H9 (cell line): ENCODE results near the gene PLD5. TPM values are rescaled to one million over a fixed set of nuclear protein-coding genes. Genes with fewer than 3 reads are reported as not detected.

ENCODE experiments used
- DNase-seq: peaks from one replicate; pipeline ENCODE4 v3.0.0-alpha.2; 2017
- H2AFZ ChIP-seq: one replicate; pipeline ENCODE4 v1.6.1; 2013; ENCODE audit warnings: mild to moderate bottlenecking, low read length, control low read depth, moderate library complexity
- H2AK5ac ChIP-seq: 2 replicates; pipeline ENCODE4 v1.6.1; 2013; ENCODE audit warnings: low read length, control low read depth, mixed read lengths; ENCODE audit not compliant: insufficient read length
- H2BK120ac ChIP-seq: one replicate; pipeline ENCODE4 v1.6.1; 2013; ENCODE audit warnings: low read depth, mild to moderate bottlenecking, low read length, control low read depth, inconsistent platforms; ENCODE audit not compliant: poor library complexity, severe bottlenecking
- H2BK12ac ChIP-seq: 2 replicates; pipeline ENCODE4 v1.6.1; 2013; ENCODE audit warnings: low read length, control low read depth, mixed read lengths, low read depth; ENCODE audit not compliant: insufficient read length
- H2BK15ac ChIP-seq: 2 replicates; pipeline ENCODE4 v1.6.1; 2013; ENCODE audit warnings: low read depth, low read length, control low read depth
- H2BK20ac ChIP-seq: one replicate; pipeline ENCODE4 v1.6.1; 2013; ENCODE audit warnings: low read depth, mild to moderate bottlenecking, low read length, control low read depth, inconsistent platforms; ENCODE audit not compliant: poor library complexity, severe bottlenecking
- H2BK5ac ChIP-seq: 2 replicates; pipeline ENCODE4 v1.6.1; 2013; ENCODE audit warnings: low read length, control low read depth, mixed read lengths; ENCODE audit not compliant: insufficient read length
- H3K14ac ChIP-seq: 2 replicates; pipeline ENCODE4 v1.6.1; 2013; ENCODE audit warnings: low read length, control low read depth; ENCODE audit not compliant: insufficient read depth
- H3K18ac ChIP-seq: 2 replicates; pipeline ENCODE4 v1.6.1; 2013; ENCODE audit warnings: low read depth, mild to moderate bottlenecking, mixed read lengths, low read length, control low read depth; ENCODE audit not compliant: insufficient read length
- H3K23ac ChIP-seq: 2 replicates; pipeline ENCODE4 v1.6.1; 2013; ENCODE audit warnings: low read length, control low read depth, mixed read lengths, low read depth; ENCODE audit not compliant: insufficient read length
- H3K23me2 ChIP-seq: 2 replicates; pipeline ENCODE4 v1.6.1; 2013; ENCODE audit warnings: low read depth, mild to moderate bottlenecking, mixed read lengths, low read length, control low read depth; ENCODE audit not compliant: insufficient read length, poor library complexity, severe bottlenecking
- H3K27ac ChIP-seq: 2 replicates; pipeline ENCODE4 v1.5.1; 2013; ENCODE audit warnings: low read length, control low read depth, mixed read lengths, low read depth; ENCODE audit not compliant: insufficient read length
- H3K27me3 ChIP-seq: 2 replicates; pipeline ENCODE4 v1.6.1; 2013; ENCODE audit warnings: low read length, control low read depth, inconsistent platforms; ENCODE audit not compliant: insufficient read depth
- H3K4ac ChIP-seq: 2 replicates; pipeline ENCODE4 v1.6.1; 2013; ENCODE audit warnings: low read depth, mild to moderate bottlenecking, control low read depth, inconsistent platforms, low read length, moderate library complexity
- H3K4me1 ChIP-seq: 2 replicates; pipeline ENCODE4 v1.6.1; 2013; ENCODE audit warnings: low read length, control low read depth, inconsistent platforms; ENCODE audit not compliant: insufficient read depth
- H3K4me2 ChIP-seq: 2 replicates; pipeline ENCODE4 v1.6.1; 2013; ENCODE audit warnings: low read length, control low read depth, mixed read lengths; ENCODE audit not compliant: insufficient read length, insufficient read depth
- H3K56ac ChIP-seq: 2 replicates; pipeline ENCODE4 v1.6.1; 2013; ENCODE audit warnings: low read depth, mild to moderate bottlenecking, mixed read lengths, low read length, control low read depth; ENCODE audit not compliant: insufficient read length
- H3K79me1 ChIP-seq: 2 replicates; pipeline ENCODE4 v1.6.1; 2013; ENCODE audit warnings: low read depth, mild to moderate bottlenecking, moderate library complexity, low read length, control low read depth, inconsistent platforms; ENCODE audit not compliant: insufficient read depth, poor library complexity, severe bottlenecking
- H3K79me2 ChIP-seq: 2 replicates; pipeline ENCODE4 v1.6.1; 2013; ENCODE audit warnings: low read length, control low read depth, inconsistent platforms; ENCODE audit not compliant: insufficient read depth
- H3K9ac ChIP-seq: 2 replicates; pipeline ENCODE4 v1.6.1; 2013; ENCODE audit warnings: low read length, control low read depth, mixed read lengths; ENCODE audit not compliant: insufficient read length; ENCODE audit errors: extremely low read depth
- H3K9me3 ChIP-seq: one replicate; pipeline ENCODE4 v1.6.1; 2013; ENCODE audit warnings: low read depth, low read length, inconsistent platforms; ENCODE audit not compliant: control insufficient read depth
- H3T11ph ChIP-seq: one replicate; pipeline ENCODE4 v1.6.1; 2013; ENCODE audit warnings: mild to moderate bottlenecking, low read length, control low read depth, inconsistent platforms
- H4K20me1 ChIP-seq: one replicate; pipeline ENCODE4 v1.6.1; 2013; ENCODE audit not compliant: control insufficient read depth, insufficient read length, insufficient read depth
- H4K5ac ChIP-seq: 2 replicates; pipeline ENCODE4 v1.6.1; 2013; ENCODE audit warnings: low read depth, mild to moderate bottlenecking, mixed read lengths, low read length, control low read depth; ENCODE audit not compliant: insufficient read length
- H4K8ac ChIP-seq: replicated peaks from 2 replicates; pipeline ENCODE4 v1.6.1; 2013; ENCODE audit warnings: low read length, control low read depth, mixed read lengths, low read depth; ENCODE audit not compliant: insufficient read length
- H4K91ac ChIP-seq: 2 replicates; pipeline ENCODE4 v1.6.1; 2013; ENCODE audit warnings: low read depth, mild to moderate bottlenecking, moderate library complexity, mixed read lengths, low read length, control low read depth; ENCODE audit not compliant: insufficient read length
- H3K27ac Mint-ChIP-seq, 3 experiments: 2 replicates in 2 of 3; 3 replicates in 1 of 3; pipeline ENCODE4 v1.8.0; 2020 to 2021; ENCODE audit warnings: mixed read lengths in 3 of 3, mild to moderate bottlenecking in 1 of 3, moderate library complexity in 1 of 3
- H3K27me3 Mint-ChIP-seq: 2 replicates; pipeline ENCODE4 v1.8.0; 2021; ENCODE audit warnings: low read depth, mild to moderate bottlenecking, moderate library complexity, mixed read lengths
- H3K36me3 Mint-ChIP-seq, 3 experiments: 2 replicates in 2 of 3; 3 replicates in 1 of 3; pipeline ENCODE4 v1.8.0; 2020 to 2021; ENCODE audit warnings: low read depth in 3 of 3, mixed read lengths in 3 of 3; ENCODE audit not compliant: insufficient read depth in 1 of 3
- H3K4me1 Mint-ChIP-seq, 2 experiments: 2 replicates each; pipeline ENCODE4 v1.8.0; 2020; ENCODE audit warnings: mixed read lengths in 2 of 2
- H3K4me3 Mint-ChIP-seq, 2 experiments: 2 replicates in 1 of 2; 3 replicates in 1 of 2; pipeline ENCODE4 v1.8.0; 2020 to 2021; ENCODE audit warnings: mild to moderate bottlenecking in 2 of 2, mixed read lengths in 2 of 2, moderate library complexity in 1 of 2
- H3K9me3 Mint-ChIP-seq, 2 experiments: 2 replicates in 1 of 2; 3 replicates in 1 of 2; pipeline ENCODE4 v1.8.0; 2020; ENCODE audit warnings: mild to moderate bottlenecking in 2 of 2, mixed read lengths in 2 of 2, moderate library complexity in 1 of 2
- WGBS: extraction: QIAGEN DNeasy Blood & Tissue Kit; methylation state at CpG from one replicate; pipeline ENCODE4 v1.1.7; 2013; ENCODE audit warnings: missing lambda C conversion rate, low lambda C conversion rate, mixed read lengths; ENCODE audit not compliant: insufficient read length; ENCODE audit errors: extremely low coverage; 5-methylcytosine and 5-hydroxymethylcytosine counted together
- total RNA-seq: library from RNA; stranded (reverse); gene quantifications from 2 replicates; pipeline ENCODE4 v1.2.1, GENCODE V29; 2021
- TF ChIP-seq, protein P1 (sequence below): fragments of 200-600 bp; sonication (generic); conservative IDR thresholded peaks from 3 replicates; pipeline ENCODE4 v1.8.0; 2021; ENCODE audit warnings: antibody characterized with exemption, mild to moderate bottlenecking

Gene PLD5
- total RNA-seq, 1 experiment from 2014 or later, result 5.2 TPM

DNA sequence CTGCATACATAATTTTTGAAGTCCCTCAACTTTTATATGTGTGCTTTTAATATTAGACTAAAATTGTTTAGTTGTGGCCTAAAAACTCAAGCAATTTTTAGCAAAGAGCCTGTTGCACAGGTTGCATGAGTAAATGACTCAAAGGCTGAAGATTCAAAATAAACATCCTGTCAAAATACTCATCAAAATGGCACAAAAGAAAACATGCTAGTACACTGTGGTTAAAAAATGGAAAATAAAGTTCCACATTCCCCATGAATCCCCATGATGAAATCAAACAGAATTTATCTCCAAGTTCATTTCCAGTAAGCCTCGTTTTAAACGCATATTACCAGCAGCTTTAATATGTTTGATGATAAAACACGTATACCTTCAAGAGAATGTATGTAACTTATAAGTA lies 295.5 kb downstream of the PLD5 start:
- H3T11ph ChIP-seq, result no peak overlapping the region
- no peak overlapping the region for H3K4ac ChIP-seq
- H4K20me1 ChIP-seq, result no peaks in the 10 kb centered on the region
- H3K18ac ChIP-seq, result no peak overlapping the region
- TF ChIP-seq, protein P1, sequence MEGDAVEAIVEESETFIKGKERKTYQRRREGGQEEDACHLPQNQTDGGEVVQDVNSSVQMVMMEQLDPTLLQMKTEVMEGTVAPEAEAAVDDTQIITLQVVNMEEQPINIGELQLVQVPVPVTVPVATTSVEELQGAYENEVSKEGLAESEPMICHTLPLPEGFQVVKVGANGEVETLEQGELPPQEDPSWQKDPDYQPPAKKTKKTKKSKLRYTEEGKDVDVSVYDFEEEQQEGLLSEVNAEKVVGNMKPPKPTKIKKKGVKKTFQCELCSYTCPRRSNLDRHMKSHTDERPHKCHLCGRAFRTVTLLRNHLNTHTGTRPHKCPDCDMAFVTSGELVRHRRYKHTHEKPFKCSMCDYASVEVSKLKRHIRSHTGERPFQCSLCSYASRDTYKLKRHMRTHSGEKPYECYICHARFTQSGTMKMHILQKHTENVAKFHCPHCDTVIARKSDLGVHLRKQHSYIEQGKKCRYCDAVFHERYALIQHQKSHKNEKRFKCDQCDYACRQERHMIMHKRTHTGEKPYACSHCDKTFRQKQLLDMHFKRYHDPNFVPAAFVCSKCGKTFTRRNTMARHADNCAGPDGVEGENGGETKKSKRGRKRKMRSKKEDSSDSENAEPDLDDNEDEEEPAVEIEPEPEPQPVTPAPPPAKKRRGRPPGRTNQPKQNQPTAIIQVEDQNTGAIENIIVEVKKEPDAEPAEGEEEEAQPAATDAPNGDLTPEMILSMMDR, result no peak
- no peaks in the 10 kb centered on the region; a peak in 1 of 7 replicates for H3K36me3 Mint-ChIP-seq
- DNase-seq, result no peak
- H3K4me2 ChIP-seq, result no peak overlapping the region
- peaks cover 5% of the 10 kb centered on the region for H3K4me1 ChIP-seq
- H3K14ac ChIP-seq, result no peak overlapping the region
- no peaks in the 10 kb centered on the region for H3K79me1 ChIP-seq
- no peak overlapping the region for H3K56ac ChIP-seq
- no peak overlapping the region for H2BK20ac ChIP-seq
- WGBS, result no CpG with 5 or more reads among the region's 3 CpGs
- no peak overlapping the region for H4K8ac ChIP-seq
- no peak overlapping the region for H2BK15ac ChIP-seq
- H3K4me3 Mint-ChIP-seq, result no peak overlapping the region
- no peak overlapping the region for H3K27ac Mint-ChIP-seq
- H2BK5ac ChIP-seq, result no peak overlapping the region
- no peak overlapping the region for H2AFZ ChIP-seq
- no peaks in the 10 kb centered on the region; the same call in 1 of the 2 replicates for H3K27me3 Mint-ChIP-seq
- H3K27me3 ChIP-seq, result no peaks in the 10 kb centered on the region
- H3K79me2 ChIP-seq, result no peaks in the 10 kb centered on the region
- H3K23ac ChIP-seq, result no peak overlapping the region
- no peak overlapping the region for H4K91ac ChIP-seq
- no peak overlapping the region for H3K9ac ChIP-seq
- H2BK12ac ChIP-seq, result no peak overlapping the region
- H4K5ac ChIP-seq, result no peak overlapping the region
- H2AK5ac ChIP-seq, result no peak overlapping the region
- H3K9me3 ChIP-seq, result no peaks in the 10 kb centered on the region
- H3K4me1 Mint-ChIP-seq, result peaks cover 13 to 16% of the 10 kb centered on the region in 2 experiments
- H3K9me3 Mint-ChIP-seq, result no peaks in the 10 kb centered on the region
- H3K27ac ChIP-seq, result no peak overlapping the region
- no peak overlapping the region for H2BK120ac ChIP-seq
- no peaks in the 10 kb centered on the region for H3K23me2 ChIP-seq
